Activated CD4-positive, alpha-beta T cell treated with anti-CD3 and anti-CD28 coated beads, Interleukin-2, amount 10 ng/mL, durations not matched to agents 24 days and 14 days (primary cell): ENCODE results near the gene PDIA3. TPM values are rescaled to one million over a fixed set of nuclear protein-coding genes. Genes with fewer than 3 reads are reported as not detected.
"Not testable (repeated sequence)": the region's sequence is repeated elsewhere in the genome, so short reads cannot be mapped to it uniquely, and the experiment has no call there.

Experiments
- DNase-seq: peaks from one replicate; pipeline ENCODE4 v3.0.0; 2022
- H3K27ac Mint-ChIP-seq: one replicate; pipeline ENCODE4 v1.8.0; 2022; ENCODE audit warnings: mild to moderate bottlenecking, mixed read lengths
- H3K27me3 Mint-ChIP-seq: one replicate; pipeline ENCODE4 v1.8.0; 2022; ENCODE audit warnings: mixed read lengths
- H3K36me3 Mint-ChIP-seq: one replicate; pipeline ENCODE4 v1.8.0; 2022; ENCODE audit warnings: low read depth, mild to moderate bottlenecking, mixed read lengths
- H3K4me1 Mint-ChIP-seq: one replicate; pipeline ENCODE4 v1.8.0; 2021; ENCODE audit warnings: mixed read lengths
- H3K4me3 Mint-ChIP-seq: one replicate; pipeline ENCODE4 v1.8.0; 2022; ENCODE audit warnings: mild to moderate bottlenecking, moderate library complexity, mixed read lengths
- H3K9me3 Mint-ChIP-seq: one replicate; pipeline ENCODE4 v1.8.0; 2021; ENCODE audit warnings: mixed read lengths
- intact Hi-C: fragments of 100-400 bp; cut with micrococcal nuclease; formaldehyde crosslinking; loops from one replicate; pipeline ENCODE4 v1.15.1; 2023
- total RNA-seq: library from RNA; stranded (reverse); gene quantifications from 2 replicates; pipeline ENCODE4 v1.2.3, GENCODE V29; 2022

Gene PDIA3
- total RNA-seq, 1 donor from 2014 or later: 313 TPM

DNA sequence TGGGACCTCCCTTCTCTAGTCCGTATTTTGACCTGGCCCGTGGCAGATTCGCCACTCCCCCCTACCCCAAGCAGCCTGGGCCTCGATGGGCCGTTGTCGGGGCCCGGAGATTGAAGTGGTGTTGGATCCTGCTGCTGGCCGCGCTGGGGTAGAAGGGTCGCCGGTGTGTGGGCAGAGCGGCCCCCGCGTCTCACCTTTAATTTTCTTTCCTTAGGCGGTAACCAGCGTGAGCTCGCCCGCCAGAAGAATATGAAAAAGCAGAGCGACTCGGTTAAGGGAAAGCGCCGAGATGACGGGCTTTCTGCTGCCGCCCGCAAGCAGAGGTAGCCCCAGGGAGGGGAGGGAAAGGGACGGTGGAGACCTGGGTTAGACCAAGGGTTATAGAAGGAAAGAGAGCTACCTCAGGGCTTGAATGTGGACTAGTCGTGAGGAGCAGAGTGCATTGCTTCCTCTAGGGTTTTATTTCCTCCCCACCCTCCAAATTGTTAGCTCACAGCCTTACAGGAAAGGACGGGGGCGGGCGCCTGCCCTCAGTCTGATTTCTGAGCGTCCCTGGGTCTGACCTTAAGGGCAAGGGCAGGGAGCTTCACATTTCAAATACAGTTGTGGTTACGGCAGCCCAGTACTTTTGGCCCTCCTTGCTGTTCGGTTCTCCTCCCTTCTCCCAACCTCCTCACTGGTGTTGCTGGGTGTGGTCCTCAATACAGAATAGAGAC lies 46.7 kb downstream of the PDIA3 start:
- peak overlapping the region; percentile 98 for H3K4me3 Mint-ChIP-seq
- H3K27me3 Mint-ChIP-seq: no peaks in the 10 kb centered on the region
- H3K9me3 Mint-ChIP-seq: no peaks in the 10 kb centered on the region
- DNase-seq: peak; percentile 80
- peaks cover 51% of the 10 kb centered on the region for H3K36me3 Mint-ChIP-seq
- peak overlapping the region; percentile 97 for H3K27ac Mint-ChIP-seq
- peaks cover 28% of the 10 kb centered on the region for H3K4me1 Mint-ChIP-seq
- intact Hi-C loops: loop anchor here (1.0 to 2.0 kb wide), 3 partner anchors 7 to 44 kb away; partner anchors contain the start of genes HYPK, SERINC4 and WDR76

DNA sequence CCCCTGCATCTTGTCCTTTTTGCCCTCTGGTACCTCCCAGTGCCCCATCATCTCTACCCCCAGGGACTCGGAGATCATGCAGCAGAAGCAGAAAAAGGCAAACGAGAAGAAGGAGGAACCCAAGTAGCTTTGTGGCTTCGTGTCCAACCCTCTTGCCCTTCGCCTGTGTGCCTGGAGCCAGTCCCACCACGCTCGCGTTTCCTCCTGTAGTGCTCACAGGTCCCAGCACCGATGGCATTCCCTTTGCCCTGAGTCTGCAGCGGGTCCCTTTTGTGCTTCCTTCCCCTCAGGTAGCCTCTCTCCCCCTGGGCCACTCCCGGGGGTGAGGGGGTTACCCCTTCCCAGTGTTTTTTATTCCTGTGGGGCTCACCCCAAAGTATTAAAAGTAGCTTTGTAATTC lies 47.4 kb downstream of the PDIA3 start:
- H3K27ac Mint-ChIP-seq: peak overlapping the region; percentile 97
- no peak for DNase-seq
- no peaks in the 10 kb centered on the region for H3K9me3 Mint-ChIP-seq
- H3K4me3 Mint-ChIP-seq: peak overlapping the region; percentile 98
- intact Hi-C loops: loop anchor here (2.0 kb wide), 2 partner anchors 33 to 45 kb away; partner anchors contain the start of gene WDR76
- peaks cover 33% of the 10 kb centered on the region for H3K4me1 Mint-ChIP-seq
- H3K36me3 Mint-ChIP-seq: peaks cover 56% of the 10 kb centered on the region
- no peaks in the 10 kb centered on the region for H3K27me3 Mint-ChIP-seq

DNA sequence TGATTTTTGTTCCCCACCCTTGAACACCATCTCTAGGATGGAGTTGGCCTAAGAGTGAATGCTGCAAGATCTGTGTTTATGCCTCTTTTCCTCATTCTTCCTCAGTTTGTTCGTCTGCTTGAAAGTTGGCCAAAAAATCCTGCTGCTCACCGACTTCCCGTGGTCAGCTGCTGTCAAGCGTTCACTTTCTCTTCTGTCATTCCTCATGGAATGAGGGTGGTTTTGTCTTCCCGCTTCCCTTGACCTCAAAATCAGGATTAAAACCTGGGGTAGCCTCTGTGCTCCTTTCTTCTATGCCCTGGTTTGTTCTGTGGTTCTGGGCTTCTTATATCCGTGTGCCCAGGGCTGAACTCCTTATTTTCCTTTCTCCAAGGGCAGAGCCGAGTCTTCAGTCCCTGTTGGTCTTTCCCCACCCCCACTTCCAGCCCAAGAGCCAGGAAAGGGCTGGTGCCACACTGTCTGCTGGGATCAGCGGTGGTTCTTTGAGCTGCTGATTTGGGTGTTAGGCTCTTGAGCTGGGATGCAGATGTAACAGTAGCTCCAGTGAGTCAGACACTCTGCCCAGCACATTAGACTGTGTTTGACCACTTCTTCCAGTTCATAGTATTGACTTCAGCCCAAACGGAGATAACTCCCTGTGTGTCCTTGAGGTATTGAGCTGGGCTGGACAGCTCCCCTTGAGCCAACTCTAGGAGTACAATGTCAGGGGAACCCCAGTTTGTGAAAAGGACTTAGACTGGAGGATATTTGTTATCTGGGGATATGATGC lies 48.2 kb downstream of the PDIA3 start:
- Mint-ChIP-seq H3K9me3 (no peaks in the 10 kb centered on the region), H3K27me3 (no peaks in the 10 kb centered on the region), H3K4me1 (peaks cover 37% of the 10 kb centered on the region), H3K27ac (peak overlapping the region; percentile 71), H3K4me3 (peak overlapping the region; percentile 98), H3K36me3 (peaks cover 63% of the 10 kb centered on the region)
- no peak for DNase-seq
- intact Hi-C loops: no loop called here

DNA sequence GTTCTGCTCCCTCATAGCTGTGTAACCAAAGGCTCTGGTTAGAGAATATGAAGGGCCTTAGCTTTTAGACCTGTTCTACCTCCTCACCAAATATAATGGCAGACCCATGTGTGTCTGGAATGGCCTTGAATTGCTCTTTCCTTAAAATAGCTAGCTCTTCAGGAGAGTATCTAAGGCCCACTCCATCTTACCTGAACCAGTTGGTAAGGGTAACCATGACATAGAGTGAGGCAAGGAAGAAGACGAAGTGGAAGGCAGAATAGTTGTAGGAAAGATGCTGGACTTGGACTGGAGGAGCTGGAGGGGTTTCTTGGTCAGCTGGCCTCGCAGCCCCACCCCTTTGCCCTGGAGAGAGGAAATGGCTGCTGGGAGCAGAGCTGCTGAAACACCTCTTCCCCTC lies 49.0 kb downstream of the PDIA3 start:
- Mint-ChIP-seq H3K27ac (no peak overlapping the region), H3K36me3 (peaks cover 69% of the 10 kb centered on the region), H3K27me3 (no peaks in the 10 kb centered on the region), H3K4me1 (peaks cover 45% of the 10 kb centered on the region), H3K9me3 (no peaks in the 10 kb centered on the region), H3K4me3 (peak overlapping the region; percentile 7)
- intact Hi-C loops: no loop called here
- no peak for DNase-seq

DNA sequence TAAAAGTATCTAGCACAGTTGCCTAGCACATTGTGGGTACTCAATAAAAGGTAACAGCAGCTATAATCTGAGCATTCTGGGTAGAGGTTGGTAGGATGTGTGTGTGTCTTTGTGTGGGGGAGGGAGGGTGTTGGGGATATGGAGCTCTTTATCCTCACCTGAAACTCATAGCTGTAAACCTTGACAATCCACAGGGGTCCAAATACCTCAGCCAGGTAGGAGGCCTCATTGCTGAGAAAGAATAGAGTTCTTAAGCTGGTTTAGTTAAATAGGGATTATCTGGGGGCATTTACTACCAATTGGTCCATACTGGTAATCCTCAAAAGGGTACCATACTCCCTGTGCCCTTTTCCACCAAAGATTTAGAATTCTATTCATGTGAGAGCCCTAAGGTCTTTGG lies 49.8 kb downstream of the PDIA3 start:
- Mint-ChIP-seq H3K27ac (no peak overlapping the region), H3K36me3 (peaks cover 76% of the 10 kb centered on the region), H3K9me3 (no peaks in the 10 kb centered on the region), H3K27me3 (no peaks in the 10 kb centered on the region), H3K4me1 (peaks cover 48% of the 10 kb centered on the region), H3K4me3 (no peak overlapping the region)
- DNase-seq: no peak
- intact Hi-C loops: no loop called here

DNA sequence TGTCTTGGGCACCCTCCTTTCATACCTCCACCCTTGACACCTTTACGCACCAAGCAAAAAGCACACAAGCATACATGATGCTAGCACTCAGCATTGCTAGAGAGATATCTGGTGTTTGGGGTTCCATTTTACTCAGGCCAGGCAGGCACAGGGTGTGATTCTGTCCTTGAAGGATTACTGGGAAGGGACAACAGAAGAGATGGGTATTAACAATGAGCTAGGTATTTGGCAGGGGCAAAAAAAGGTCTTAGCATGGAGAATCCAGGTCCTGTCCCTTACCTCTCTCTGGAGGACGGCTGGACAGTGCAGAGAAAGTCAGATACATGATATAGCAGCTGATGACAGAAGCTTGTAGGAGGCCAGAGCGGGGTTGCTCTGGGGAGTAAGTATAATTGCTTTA lies 50.3 kb downstream of the PDIA3 start:
- H3K27ac Mint-ChIP-seq: peak overlapping the region; percentile 3
- H3K27me3 Mint-ChIP-seq: no peaks in the 10 kb centered on the region
- DNase-seq: no peak
- H3K9me3 Mint-ChIP-seq: no peaks in the 10 kb centered on the region
- intact Hi-C loops: no loop called here
- H3K4me3 Mint-ChIP-seq: no peak overlapping the region
- H3K36me3 Mint-ChIP-seq: peaks cover 82% of the 10 kb centered on the region
- H3K4me1 Mint-ChIP-seq: peaks cover 51% of the 10 kb centered on the region

DNA sequence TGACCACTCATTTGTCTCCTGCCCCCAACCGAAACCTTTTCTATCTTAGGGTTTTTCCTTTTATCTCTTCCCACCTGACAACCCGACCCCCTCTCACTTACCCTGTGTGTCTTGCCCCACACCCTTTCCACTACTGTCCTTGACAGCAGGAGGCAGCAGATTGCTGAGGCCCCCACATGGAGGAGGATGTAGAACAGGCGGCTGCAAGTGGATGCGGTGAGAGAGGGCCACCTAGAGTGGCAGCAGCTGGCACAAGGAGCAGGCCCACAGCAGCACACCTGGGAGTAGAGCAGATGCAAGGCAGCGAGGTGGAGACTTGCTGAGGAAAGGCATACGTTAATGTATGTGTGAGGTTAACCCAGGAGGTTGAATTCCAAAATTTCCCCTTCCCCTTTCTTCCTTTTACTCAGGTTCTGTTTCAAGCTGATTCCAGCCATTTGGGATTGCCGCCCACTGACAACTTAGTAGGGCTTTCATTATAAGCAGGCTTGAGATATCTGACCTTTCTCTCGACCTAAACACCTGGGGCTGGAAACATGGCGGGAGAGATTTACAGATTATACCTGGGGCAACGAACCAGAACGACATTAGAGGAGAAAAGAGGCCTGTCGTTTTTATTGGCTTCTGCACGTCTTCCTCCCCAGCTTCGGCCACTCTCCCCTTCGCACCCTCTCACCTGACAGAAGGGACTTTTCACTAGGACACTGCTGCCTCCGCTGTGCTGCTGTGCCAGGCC lies 53.1 kb downstream of the PDIA3 start:
- Mint-ChIP-seq H3K27ac (peak overlapping the region; percentile 98), H3K4me3 (peak overlapping the region; percentile 96), H3K4me1 (peaks cover 40% of the 10 kb centered on the region), H3K36me3 (peaks cover 71% of the 10 kb centered on the region), H3K9me3 (no peaks in the 10 kb centered on the region), H3K27me3 (no peaks in the 10 kb centered on the region)
- DNase-seq: no peak
- intact Hi-C loops: no loop called here

DNA sequence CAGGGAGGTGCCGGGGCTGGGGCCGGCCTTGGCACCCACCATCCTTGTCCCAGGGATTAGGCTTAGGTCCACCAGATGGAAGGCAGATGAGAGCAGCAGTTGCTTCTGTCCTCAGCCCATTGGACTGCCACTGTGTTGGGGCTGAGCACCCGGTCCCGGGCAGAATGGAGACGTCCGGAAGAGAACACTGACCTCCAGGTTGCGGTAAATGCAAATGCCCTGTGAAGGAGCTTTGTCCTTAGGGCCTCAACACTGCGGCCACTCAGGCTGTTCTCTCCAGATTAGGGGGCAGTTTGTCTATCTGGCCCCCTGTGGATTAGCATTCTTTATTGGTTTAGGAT lies 53.7 kb downstream of the PDIA3 start, which contains the start of gene SERINC4:
Gene SERINC4, minus strand, starts transcription at position 276 of the 341 bp plus-strand sequence. Its CDS starts 234 bp downstream, at position 42.
- DNase-seq: no peak
- intact Hi-C loops: loop anchor here (1.0 to 10.0 kb wide), 3 partner anchors 8 to 615 kb away; partner anchors contain the start of genes CCNDBP1, MFAP1 and SERF2
- H3K4me3 Mint-ChIP-seq: peak within 1 kb of the TSS; percentile 96
- H3K27me3 Mint-ChIP-seq: no peaks in the 10 kb centered on the region
- peaks cover 35% of the 10 kb centered on the region for H3K4me1 Mint-ChIP-seq
- no peaks in the 10 kb centered on the region for H3K9me3 Mint-ChIP-seq
- H3K27ac Mint-ChIP-seq: peak within 1 kb of the TSS; percentile 98
- H3K36me3 Mint-ChIP-seq: peaks cover 71% of the 10 kb centered on the region

DNA sequence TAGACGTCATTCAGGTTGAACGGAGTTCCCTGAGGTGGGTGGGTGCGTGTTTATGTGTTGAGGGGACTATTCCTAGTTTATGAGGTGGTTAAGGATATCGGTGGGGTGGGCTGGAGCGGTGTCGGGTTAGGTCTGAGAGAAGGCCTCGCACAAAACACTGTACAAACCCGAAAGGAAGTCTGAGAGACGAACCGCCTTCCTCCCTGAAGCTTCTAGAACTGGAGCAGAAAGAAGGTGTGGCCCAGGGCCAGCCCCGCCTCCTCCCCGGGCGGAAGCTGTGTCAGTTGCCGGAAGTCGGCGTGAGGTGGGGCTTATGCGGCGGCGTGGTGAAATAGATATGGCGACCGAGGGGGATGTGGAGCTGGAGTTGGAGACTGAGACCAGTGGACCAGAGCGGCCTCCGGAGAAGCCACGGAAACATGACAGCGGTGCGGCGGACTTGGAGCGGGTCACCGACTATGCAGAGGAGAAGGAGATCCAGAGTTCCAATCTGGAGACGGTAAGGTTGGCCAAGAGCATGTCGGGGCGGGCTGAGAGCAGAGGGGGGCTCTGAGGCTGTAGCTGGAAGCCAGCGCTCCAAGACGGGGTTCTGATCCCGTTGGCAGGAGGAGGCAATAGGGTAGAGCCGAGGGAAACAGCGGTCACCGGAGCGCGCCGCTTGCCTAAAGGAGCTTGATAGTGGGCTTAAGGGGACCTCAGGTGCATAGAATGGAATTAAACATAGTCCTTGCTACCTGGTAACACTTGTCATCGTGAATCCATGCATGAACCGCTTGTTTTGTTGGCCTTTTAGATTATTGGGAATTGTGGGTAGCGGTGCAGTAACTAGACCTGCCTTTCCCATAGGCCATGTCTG lies 54.3 kb downstream of the PDIA3 start, which contains the start of gene HYPK:
Gene HYPK, plus strand, starts transcription at position 314 of the 856 bp plus-strand sequence. Its CDS starts 24 bp downstream, at position 338.
- Mint-ChIP-seq H3K4me1 (peaks cover 34% of the 10 kb centered on the region), H3K27me3 (no peaks in the 10 kb centered on the region), H3K9me3 (no peaks in the 10 kb centered on the region), H3K4me3 (peak within 1 kb of the TSS; percentile 96), H3K27ac (peak within 1 kb of the TSS; percentile 98), H3K36me3 (peaks cover 71% of the 10 kb centered on the region)
- intact Hi-C loops: loop anchor here (1.0 to 10.0 kb wide), 3 partner anchors 8 to 616 kb away; partner anchors contain the start of genes CCNDBP1, MFAP1 and SERF2
- DNase-seq: peak; percentile 98

DNA sequence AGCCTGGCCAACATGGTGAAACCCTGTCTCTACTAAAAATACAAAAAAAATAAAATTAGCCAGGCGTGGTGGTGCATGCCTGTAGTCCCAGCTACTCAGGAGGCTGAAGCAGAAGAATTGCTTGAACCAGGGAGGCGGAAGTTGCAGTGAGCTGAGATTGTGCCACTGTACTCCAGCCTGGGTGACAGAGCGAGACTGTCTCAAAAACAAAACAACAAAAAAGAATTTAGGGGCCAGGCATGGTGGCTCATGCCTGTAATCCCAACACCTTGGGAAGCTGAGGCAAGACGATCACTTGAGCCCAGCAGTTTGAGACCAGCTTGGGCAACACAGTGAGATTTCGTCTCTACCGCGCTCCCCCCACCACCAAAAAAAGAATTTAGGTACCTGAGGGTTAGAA lies 56.4 kb downstream of the PDIA3 start:
- not testable (repeated sequence) for H3K27me3 Mint-ChIP-seq, H3K4me3 Mint-ChIP-seq, H3K9me3 Mint-ChIP-seq, DNase-seq, H3K27ac Mint-ChIP-seq
- peaks cover 31% of the 10 kb centered on the region for H3K4me1 Mint-ChIP-seq
- peaks cover 71% of the 10 kb centered on the region for H3K36me3 Mint-ChIP-seq
- intact Hi-C loops: loop anchor here (10.0 kb wide), 1 partner anchor 618 kb away; the partner anchor contains the start of gene CCNDBP1

DNA sequence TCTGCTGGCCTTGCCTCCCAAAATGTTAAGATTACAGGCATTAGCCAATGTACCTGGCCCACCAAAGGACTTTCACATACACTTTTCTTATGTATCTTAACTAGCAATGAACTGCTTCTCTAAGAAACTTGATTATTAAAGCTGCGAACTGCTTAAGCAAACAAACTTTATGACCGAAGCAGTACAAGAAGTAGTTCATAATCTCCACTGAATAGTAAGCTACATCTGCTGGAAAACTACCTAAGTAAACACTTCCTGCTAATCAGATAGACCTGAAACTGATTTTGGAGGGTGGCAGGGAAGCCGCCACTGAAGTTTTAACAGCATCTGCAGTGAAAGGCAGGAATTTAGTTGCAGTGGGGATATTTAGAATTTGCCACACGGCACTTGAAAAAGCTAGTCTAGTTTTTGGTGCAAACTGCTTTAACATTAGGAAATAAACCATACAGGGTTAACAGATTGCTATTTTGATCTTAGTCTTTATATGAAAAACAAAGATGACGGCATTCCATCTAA lies 62.3 kb downstream of the PDIA3 start:
- DNase-seq: no peak
- H3K27ac Mint-ChIP-seq: no peak overlapping the region
- H3K9me3 Mint-ChIP-seq: no peaks in the 10 kb centered on the region
- H3K4me1 Mint-ChIP-seq: peaks cover 11% of the 10 kb centered on the region
- H3K4me3 Mint-ChIP-seq: no peak overlapping the region
- H3K36me3 Mint-ChIP-seq: peaks cover 73% of the 10 kb centered on the region
- H3K27me3 Mint-ChIP-seq: no peaks in the 10 kb centered on the region
- intact Hi-C loops: loop anchor here (10.0 kb wide), 1 partner anchor 624 kb away; the partner anchor contains the start of gene CCNDBP1

DNA sequence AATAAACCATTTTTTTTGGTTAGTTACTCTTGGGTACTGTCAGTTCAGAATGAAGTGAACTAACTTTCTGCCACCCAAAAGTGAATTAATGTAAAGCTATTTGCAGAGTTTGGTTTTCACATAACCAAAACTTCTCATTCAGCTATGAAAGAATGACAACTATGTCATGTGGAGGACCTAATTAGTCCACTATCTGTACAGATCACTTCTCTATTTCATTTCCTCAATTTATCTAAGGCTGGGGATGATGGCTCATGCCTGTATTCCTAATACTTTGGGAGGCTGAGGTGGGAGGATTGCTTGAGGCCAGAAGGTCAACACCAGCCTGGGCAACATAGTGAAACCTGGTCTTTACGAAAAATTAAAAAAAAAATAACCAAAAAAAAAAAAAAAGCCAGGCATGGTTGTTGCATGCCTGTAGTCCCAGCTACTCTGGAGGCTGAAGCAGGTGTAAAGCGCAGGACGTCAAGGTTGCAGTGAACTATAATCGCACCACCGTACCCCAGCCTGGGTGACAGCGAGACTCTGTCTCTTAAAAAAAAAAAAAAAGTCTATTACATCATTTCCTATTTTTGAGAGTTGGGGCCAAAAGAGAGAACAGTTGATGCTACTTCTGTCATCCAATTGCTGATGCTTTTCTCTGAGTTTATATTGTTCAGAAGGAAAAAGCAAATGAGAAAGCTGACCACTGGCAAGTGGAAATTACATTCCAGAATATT lies 62.9 kb downstream of the PDIA3 start:
- H3K27ac Mint-ChIP-seq: no peak overlapping the region
- intact Hi-C loops: loop anchor here (10.0 kb wide), 1 partner anchor 624 kb away; the partner anchor contains the start of gene CCNDBP1
- no peaks in the 10 kb centered on the region for H3K27me3 Mint-ChIP-seq
- no peaks in the 10 kb centered on the region for H3K9me3 Mint-ChIP-seq
- H3K4me1 Mint-ChIP-seq: peaks cover 11% of the 10 kb centered on the region
- H3K4me3 Mint-ChIP-seq: no peak overlapping the region
- H3K36me3 Mint-ChIP-seq: peaks cover 76% of the 10 kb centered on the region
- no peak for DNase-seq
